Parathyroid adenoma (tissue), 2 donors: Measurements from ENCODE around the gene HSBP1L1.

Source experiments
- H2AFZ ChIP-seq: fragments of 300-600 bp; sonication (generic); one replicate; pipeline ENCODE4 v1.7.0; 2017; ENCODE audit warnings: antibody characterized with exemption, mild to moderate bottlenecking
- H3K27ac ChIP-seq: fragments of 300-600 bp; sonication (generic); one replicate; pipeline ENCODE4 v1.7.0; 2017
- H3K27me3 ChIP-seq: fragments of 300-600 bp; sonication (generic); one replicate; pipeline ENCODE4 v1.7.0; 2017; ENCODE audit warnings: low read length; ENCODE audit not compliant: control insufficient read depth, insufficient read depth
- H3K36me3 ChIP-seq: fragments of 300-600 bp; sonication (generic); one replicate; pipeline ENCODE4 v1.7.0; 2017; ENCODE audit warnings: low read length; ENCODE audit not compliant: control insufficient read depth, insufficient read depth
- H3K4me1 ChIP-seq: fragments of 300-600 bp; sonication (generic); one replicate; pipeline ENCODE4 v1.7.0; 2017; ENCODE audit warnings: control low read depth
- H3K4me2 ChIP-seq: fragments of 300-600 bp; sonication (generic); one replicate; pipeline ENCODE4 v1.7.0; 2017; ENCODE audit warnings: low read length
- H3K4me3 ChIP-seq: fragments of 300-600 bp; sonication (generic); one replicate; pipeline ENCODE4 v1.7.0; 2017; ENCODE audit warnings: low read depth, low read length
- H3K79me2 ChIP-seq: fragments of 300-600 bp; sonication (generic); one replicate; pipeline ENCODE4 v1.7.0; 2017; ENCODE audit warnings: control low read depth
- H3K9ac ChIP-seq: fragments of 300-600 bp; sonication (generic); one replicate; pipeline ENCODE4 v1.7.0; 2017; ENCODE audit warnings: mild to moderate bottlenecking
- H3K9me3 ChIP-seq: fragments of 300-600 bp; sonication (generic); one replicate; pipeline ENCODE4 v1.7.0; 2017; ENCODE audit warnings: low read length; ENCODE audit not compliant: control insufficient read depth
- TF ChIP-seq, protein P1 (sequence below): fragments of 300-600 bp; sonication (generic); IDR thresholded peaks from one replicate; pipeline ENCODE4 v1.7.0; 2017; ENCODE audit warnings: antibody characterized with exemption, mild to moderate bottlenecking
- donor health status: primary hyperparathyroidism.

Gene HSBP1L1

DNA sequence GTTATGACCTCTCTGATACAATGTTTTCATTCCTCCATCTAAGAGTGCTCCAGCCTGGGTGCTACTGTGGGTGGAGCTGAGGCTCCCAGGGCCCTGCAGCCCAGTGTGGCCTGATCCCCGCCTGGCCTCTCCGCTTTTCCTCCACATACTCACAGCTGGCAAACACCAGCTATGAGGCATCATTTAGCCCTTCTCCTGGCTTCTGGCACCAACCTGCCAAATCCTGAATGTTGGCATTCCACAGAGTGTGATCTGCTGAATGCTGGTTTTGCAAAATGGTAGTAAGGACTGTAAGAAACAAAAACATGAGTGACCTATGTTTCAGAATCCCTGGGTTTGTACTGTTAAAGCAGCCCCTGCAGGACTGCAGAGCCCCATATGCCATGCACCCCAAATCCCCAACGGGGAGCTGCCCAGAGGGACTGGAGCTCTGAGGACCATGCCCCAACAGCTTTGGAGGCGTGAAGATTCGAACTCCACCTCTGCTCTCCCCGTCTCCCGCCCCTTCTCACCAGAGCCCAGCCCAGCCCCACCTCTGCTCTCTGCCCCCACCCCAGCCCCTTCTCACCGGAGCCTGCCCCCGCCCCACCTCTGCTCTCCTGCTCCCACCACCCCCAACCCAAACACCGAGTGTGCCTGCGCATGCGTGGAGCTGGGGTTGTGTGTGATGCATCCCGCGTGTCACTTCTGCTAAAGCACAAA lies 17.2 kb upstream of the HSBP1L1 start:
- Histone ChIP-seq H3K9me3 (no peaks in the 10 kb centered on the region), H3K36me3 (no peaks in the 10 kb centered on the region), H3K9ac (no peak overlapping the region), H3K4me3 (no peak overlapping the region), H3K79me2 (peaks cover 67% of the 10 kb centered on the region), H2AFZ (no peak overlapping the region), H3K4me2 (no peak overlapping the region), H3K27ac (no peak overlapping the region), H3K4me1 (peaks cover 11% of the 10 kb centered on the region), H3K27me3 (no peaks in the 10 kb centered on the region)
- TF ChIP-seq, protein P1, sequence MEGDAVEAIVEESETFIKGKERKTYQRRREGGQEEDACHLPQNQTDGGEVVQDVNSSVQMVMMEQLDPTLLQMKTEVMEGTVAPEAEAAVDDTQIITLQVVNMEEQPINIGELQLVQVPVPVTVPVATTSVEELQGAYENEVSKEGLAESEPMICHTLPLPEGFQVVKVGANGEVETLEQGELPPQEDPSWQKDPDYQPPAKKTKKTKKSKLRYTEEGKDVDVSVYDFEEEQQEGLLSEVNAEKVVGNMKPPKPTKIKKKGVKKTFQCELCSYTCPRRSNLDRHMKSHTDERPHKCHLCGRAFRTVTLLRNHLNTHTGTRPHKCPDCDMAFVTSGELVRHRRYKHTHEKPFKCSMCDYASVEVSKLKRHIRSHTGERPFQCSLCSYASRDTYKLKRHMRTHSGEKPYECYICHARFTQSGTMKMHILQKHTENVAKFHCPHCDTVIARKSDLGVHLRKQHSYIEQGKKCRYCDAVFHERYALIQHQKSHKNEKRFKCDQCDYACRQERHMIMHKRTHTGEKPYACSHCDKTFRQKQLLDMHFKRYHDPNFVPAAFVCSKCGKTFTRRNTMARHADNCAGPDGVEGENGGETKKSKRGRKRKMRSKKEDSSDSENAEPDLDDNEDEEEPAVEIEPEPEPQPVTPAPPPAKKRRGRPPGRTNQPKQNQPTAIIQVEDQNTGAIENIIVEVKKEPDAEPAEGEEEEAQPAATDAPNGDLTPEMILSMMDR: no peak

DNA sequence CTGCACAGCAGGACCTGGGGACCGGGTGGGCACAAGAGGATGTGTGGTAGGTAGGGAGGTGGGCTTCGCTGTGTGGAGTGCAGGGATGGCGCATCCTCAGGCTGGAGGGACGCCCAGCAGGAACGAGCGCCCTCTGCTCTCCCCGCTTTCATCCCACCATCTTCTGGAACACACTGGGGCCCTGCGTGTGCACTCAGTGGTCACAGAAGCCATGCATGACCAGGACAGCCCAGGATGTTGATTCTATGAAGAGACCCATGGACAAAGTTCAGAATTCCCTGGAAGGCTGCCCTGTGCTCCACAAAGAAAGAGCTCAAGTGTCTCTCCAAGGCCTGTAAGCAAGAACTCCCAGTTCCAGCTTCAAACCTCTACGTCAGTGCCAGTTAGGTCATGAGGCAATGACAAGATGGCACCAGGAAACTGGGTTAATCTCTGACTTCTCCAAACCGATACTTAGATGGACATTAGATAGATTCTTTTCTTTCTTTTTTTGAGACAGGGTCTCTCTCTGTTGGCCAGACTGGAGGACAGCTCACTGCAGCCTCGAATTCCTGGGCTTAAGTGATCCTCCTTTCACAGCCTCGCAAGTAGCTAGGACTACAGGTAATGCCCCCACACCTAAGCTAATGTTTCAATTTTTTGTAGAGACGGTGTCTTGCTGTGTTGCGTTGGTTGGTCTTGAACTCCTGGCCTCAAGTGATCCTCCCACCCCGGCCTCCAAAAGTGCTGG lies 16.4 kb upstream of the HSBP1L1 start:
- no peak overlapping the region for H3K4me2 ChIP-seq
- H3K4me3 ChIP-seq: no peak overlapping the region
- H2AFZ ChIP-seq: no peak overlapping the region
- H3K9ac ChIP-seq: no peak overlapping the region
- H3K79me2 ChIP-seq: peaks cover 64% of the 10 kb centered on the region
- no peak overlapping the region for H3K27ac ChIP-seq
- no peaks in the 10 kb centered on the region for H3K27me3 ChIP-seq
- peaks cover 11% of the 10 kb centered on the region for H3K4me1 ChIP-seq
- TF ChIP-seq, protein P1: no peak
- H3K36me3 ChIP-seq: no peaks in the 10 kb centered on the region
- no peaks in the 10 kb centered on the region for H3K9me3 ChIP-seq

DNA sequence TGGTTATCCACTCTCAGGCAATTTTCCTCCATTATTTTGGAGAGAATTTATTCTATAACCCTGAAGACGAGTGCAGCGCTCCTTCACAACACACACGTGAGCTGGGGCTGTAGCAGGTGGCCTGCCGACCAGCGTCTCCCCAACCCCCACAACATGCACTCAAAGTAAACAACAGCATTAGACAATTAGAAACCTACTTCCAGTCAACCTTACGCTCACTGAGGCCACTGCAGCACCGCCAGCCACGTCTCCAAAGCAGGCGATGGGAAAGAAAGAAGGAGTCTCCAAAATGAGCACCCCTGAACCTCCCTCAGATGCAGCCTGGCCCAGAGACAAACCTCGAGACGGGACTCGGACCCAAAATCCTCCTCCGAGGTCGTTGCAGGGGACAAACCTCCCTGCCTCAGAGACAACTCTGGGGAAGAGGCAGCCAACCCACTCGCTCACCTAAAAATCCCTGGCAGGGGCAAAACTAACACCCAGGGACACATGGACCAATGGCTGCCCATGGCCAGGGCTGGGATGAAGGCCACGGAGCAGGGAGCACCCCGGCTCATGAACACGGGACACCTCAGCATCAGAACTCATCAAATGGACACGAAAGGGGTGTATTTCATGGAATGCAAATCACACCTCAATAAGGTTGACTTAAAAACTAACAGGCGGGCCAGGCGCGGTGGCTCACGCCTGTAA lies 15.6 kb upstream of the HSBP1L1 start:
- Histone ChIP-seq H3K27me3 (no peaks in the 10 kb centered on the region), H3K9ac (no peak overlapping the region), H3K4me1 (peaks cover 11% of the 10 kb centered on the region), H3K36me3 (no peaks in the 10 kb centered on the region), H2AFZ (no peak overlapping the region), H3K9me3 (no peaks in the 10 kb centered on the region), H3K4me2 (no peak overlapping the region), H3K27ac (no peak overlapping the region), H3K4me3 (no peak overlapping the region), H3K79me2 (peaks cover 62% of the 10 kb centered on the region)
- TF ChIP-seq, protein P1: no peak

DNA sequence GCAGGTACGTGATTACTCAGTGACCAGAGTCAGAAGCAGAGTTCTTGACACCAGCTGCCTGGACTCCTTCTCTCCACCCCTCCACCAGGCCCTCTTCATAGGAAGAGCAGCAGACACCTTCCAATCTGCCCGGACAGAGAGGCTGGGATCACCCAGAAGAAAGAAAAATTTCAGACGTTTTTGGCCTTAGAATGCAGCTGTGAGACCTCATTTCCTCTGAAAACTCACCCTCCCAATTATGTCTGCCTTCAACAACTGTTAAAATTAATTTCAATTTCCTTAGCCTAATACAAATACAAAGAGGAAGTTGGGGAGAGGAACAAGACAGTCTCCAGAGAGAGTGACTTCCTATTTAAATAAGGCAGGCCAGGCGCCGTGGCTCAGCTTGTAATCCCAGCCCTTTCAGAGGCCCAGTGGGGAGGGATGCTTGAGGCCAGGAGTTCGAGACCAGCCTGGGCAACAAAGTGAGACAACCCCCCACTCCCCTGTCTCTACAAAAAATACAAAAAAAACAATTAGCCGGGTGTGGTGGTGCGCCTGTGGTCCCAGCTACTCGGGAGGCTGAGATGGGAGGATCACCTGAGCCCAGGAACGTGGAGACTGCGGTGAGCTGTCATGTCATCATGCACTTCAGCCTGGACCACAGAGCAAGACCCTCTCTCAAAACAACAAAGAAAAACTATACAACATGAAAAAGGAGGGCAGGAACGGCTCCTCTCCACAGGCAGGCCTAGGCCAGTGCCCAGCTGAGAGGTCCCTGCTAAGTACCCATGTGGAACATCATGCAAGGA lies 14.6 kb upstream of the HSBP1L1 start:
- Histone ChIP-seq H3K36me3 (no peaks in the 10 kb centered on the region), H3K9me3 (no peaks in the 10 kb centered on the region), H2AFZ (no peak overlapping the region), H3K27ac (no peak overlapping the region), H3K4me2 (peak overlapping the region; percentile 75), H3K27me3 (no peaks in the 10 kb centered on the region), H3K79me2 (peaks cover 53% of the 10 kb centered on the region), H3K4me3 (peak overlapping the region; percentile 58), H3K4me1 (peaks cover 11% of the 10 kb centered on the region), H3K9ac (no peak overlapping the region)
- TF ChIP-seq, protein P1: no peak
